ENCODE results near the gene MAP3K14.

DNA sequence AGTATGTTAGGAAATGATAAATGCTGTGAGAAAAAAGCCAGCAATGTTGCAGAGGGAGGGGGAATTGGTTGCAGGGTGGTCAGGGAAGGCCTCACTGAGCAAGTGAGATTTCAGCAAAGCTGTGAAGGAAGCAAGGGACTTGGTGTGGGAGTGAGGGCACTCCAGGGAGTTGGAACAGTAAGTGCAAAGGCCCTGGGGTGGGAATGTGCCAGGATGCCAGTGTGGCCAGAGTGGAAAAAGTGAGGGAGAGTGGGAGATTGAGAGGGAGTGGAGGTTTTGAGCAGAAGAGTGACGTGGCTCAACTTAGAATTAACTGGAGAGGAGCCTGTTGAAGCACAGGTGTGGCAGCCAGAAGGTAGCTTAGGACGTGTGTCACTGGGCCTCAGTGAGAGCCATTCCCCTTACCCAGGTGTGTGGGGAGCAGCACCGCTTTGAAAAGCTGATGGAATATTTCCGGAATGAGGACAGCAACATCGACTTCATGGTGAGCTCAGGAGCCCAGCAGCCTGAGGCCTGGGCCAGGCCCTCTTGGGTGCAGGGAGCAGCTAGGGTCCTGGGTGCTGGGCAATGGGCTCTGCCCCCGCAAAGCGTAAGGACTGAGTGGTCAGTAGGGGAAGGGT is 78.6 kb downstream of the MAP3K14 start:
- TF ChIP-seq POLR2A (IDR thresholded peaks at IDR 0.05) = no peak
- TF ChIP-seq, protein P1, sequence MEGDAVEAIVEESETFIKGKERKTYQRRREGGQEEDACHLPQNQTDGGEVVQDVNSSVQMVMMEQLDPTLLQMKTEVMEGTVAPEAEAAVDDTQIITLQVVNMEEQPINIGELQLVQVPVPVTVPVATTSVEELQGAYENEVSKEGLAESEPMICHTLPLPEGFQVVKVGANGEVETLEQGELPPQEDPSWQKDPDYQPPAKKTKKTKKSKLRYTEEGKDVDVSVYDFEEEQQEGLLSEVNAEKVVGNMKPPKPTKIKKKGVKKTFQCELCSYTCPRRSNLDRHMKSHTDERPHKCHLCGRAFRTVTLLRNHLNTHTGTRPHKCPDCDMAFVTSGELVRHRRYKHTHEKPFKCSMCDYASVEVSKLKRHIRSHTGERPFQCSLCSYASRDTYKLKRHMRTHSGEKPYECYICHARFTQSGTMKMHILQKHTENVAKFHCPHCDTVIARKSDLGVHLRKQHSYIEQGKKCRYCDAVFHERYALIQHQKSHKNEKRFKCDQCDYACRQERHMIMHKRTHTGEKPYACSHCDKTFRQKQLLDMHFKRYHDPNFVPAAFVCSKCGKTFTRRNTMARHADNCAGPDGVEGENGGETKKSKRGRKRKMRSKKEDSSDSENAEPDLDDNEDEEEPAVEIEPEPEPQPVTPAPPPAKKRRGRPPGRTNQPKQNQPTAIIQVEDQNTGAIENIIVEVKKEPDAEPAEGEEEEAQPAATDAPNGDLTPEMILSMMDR (IDR thresholded peaks at IDR 0.05) = no peak

Data from suprapubic skin (tissue), 3 donors.